HG03103 (cell line): ENCODE measurements around the gene RMDN3.

ENCODE experiments used
- ATAC-seq: cut with Tn5 transposase; IDR thresholded peaks from one replicate; pipeline ENCODE4 v1.9.1; 2021; ENCODE audit warnings: low read depth; ENCODE audit not compliant: unreplicated experiment

Gene RMDN3

DNA sequence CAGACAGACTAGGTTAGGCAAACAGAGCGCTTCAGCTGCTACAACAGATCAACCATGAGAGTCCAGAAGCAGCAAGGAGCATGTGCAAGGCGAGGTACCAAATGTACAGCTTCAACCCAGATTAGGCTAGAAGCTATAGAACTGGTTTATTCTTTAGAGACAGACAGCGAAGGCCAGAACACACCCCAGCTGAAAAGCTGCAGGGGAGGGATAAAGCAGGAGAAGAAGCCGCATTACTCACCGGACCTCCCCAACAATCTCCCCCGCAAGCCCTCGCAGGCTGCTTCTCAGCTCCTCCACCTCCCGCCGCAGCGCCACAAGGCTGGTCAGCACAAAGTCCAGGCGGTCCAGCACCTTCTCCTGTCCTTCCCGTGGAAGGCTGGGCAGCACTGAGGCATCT lies 3.3 kb downstream of the RMDN3 start:
- ATAC-seq, result no peak

DNA sequence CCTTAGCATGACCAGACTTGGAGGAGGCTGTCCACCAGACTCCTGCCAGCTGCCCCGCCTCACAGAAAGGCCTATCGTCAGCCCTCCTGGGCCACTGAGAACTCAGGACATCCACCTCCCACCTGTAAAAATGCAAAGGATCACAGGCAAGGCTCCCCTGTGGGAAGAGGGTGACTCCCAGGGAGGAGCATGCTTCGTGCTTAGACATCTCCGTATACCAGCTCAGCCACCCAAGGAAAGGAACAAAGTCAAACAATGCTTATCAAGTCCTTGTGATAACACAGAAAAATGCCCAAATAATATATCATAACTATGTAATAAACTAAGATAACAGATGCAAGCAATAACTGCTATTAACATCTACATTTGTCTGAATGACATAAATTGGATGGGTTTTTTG lies 4.2 kb downstream of the RMDN3 start:
- ATAC-seq, result no peak

DNA sequence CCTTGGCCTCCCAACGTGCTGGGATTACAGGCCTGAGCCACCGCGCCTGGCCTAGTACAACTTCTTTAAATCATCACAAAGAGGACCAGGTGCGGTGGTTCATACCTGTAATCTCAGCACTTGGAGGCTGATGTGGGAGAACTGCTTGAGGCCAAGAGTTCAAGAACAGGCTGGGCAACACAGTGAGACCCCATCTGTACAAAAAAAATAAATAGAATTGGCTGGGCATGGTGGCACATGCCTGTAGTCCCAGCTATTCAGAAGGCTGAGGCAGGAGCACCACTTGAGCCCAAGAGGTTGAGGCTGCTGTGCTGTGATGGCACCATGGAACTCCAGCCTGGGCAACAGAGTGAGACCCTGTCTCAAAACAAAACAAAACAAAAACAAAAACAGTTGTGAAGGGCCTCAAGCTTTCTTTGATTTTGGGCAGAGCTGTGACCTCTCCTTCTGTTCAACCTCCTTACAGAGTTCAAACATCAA lies 5.9 kb downstream of the RMDN3 start:
- ATAC-seq, result no peak

DNA sequence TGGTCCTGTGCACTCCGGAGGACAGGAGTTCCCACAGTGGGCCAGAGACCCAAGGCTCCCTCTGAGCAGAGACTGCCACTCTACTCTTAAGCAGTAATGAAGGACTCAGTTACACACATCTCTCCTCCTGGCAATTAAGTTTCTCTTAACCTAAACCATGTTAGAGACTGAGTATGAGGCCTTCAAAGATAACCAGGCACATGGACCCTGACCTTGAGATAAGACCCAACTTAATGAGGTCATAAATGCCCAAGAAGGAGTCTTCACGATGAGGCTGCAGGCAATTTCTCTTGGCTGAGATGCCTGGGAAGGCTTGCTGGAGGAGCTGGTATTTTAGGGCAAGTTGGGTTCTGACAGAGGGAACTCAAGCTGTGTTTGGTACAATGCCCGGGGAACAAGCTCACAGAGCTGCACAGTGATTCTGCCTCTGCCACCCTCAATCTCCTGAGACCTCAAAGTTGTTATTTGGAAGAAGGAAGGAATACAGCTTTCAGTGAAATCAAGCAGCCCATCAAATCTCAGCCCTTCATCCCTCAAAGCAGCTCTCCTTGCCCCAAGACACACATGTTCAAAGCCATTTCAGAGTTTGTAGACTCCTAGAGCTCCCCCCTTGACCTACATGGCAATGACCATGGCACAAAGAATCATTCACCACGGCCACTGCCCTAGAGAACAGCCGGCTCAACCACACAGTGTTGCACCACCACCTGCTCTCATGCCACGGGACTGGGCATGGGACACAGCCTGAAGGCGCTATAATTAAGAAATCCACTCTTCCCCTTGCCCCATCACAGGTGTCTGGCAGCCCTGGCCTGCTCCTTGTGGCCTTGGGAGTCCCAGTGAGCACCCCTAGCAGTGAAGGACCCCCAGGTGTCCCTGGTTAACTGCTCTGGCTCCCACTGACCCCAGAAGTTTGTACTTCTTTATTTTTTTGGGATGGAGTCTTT lies 7.1 kb downstream of the RMDN3 start:
- ATAC-seq, result no peak

DNA sequence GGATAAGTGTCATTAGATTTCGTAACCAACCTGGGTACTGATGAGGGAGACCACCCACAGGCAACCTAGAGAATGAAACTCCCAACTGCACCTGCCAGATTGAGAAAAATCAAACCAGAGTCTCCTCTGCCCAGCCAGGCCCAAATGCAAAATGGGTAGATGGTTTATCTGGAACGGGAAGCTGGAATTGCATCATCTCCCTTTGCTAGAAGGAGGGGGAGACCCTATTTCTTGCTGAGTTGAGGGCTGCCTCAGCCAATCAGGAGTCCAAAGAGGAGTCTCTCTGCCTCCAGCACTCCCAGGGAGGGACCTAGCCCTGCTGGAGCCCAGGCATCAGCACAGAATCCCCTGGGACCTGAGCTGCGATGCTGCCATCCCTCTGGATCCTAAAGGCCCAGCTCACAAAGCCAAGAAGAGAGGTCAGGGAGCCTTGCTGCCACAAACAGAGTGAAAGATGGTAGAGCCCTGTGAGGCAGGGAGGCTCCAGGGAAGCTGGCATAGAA lies 8.1 kb downstream of the RMDN3 start:
- no peak for ATAC-seq

DNA sequence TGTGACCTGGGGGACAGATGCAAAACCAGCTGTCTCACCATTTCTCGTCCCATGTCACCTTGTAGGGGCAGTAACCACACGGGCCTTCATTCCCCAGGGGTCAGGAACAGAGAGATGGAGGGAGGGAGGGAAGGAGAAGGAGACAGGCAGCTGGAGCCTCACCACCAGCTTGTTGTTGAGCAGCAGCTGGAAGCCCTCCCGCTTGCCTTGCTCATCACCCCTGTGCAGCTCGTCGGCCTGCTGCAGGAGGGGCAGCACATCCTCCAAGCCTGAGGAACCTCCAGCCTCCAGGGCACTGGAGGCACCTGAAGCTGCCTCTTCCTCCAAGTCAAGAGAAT lies 10.3 kb downstream of the RMDN3 start:
- no peak for ATAC-seq

DNA sequence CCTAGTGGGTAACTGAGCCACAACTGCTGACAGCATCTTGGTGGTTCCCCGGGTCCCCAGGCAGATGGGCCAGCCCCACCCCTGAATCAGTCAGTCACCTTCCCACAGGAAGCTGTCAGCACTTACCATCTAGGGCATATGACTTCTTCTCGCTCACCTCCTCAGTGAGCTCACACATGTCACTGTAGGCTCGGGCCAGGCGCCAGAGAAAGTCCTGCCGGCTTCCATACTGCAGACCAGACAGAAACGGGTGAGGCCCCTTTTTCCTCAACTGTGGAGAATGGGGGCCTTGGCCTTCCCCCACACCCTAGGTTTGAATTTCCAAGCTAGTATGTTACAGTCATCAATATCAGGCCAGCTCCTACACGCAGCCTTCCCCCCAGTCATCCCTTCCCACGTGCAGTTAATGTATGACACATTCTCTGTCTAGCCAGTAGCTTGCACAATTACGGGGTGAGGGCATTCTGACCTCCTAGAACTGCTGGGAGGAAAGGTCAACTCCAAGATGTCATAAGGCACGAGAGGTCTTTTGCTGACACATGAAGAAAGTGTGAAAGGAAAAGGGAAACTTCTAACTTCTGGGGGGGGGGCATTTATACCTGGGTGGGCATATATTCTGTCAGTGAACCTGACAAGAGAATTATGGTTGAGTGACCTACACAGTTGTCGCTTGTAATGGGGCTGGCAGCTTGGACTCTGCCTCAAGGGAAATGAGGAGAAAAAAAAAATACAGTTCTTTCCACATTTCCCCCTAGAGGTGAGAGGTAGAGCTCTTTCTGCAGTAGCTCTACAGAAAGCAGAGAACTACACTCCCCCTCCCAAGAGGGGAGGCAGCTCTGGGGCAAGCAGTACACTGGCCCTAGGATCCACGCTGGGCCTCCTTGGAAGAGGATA lies 10.9 kb downstream of the RMDN3 start:
- ATAC-seq, result no peak

DNA sequence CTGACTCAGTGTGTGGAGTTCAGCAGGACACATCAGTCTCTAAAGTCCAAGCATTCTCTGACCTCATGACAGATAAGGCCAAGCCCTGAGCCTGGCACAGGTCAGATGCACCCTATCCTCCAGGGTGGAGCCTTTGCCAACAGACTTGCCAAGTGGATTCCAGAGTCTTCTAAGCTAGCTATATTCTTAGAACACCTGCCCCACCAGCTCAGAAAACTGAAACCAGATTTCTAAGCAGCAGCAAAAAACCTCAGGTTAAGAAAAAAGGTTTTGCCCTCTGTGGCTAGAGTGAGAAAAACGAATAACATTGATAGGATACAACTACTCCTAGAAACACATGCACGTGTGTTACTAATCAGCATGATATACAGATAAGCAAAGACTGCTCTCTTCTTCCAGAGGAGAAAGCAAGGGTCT lies 11.6 kb downstream of the RMDN3 start:
- ATAC-seq, result no peak

DNA sequence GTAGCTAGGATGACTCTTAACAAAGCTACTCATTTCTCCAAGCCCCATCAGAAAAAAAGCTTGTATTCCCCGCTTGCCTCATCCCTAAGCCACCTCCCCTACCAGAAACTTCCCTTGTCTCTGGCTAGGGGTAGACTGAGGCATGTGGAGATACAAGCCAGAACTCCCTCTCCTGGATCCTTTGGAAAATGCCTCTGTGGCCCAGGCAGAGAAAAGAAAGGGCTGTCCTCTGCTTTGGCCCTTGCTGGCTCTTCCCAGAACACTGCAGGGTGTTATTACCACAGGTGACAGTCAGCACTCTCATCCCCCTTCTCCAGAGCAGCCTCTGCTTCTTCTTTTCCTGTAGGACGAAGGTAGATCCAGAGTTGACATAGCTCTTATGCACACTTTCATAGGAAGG lies 15.2 kb downstream of the RMDN3 start:
- no peak for ATAC-seq

DNA sequence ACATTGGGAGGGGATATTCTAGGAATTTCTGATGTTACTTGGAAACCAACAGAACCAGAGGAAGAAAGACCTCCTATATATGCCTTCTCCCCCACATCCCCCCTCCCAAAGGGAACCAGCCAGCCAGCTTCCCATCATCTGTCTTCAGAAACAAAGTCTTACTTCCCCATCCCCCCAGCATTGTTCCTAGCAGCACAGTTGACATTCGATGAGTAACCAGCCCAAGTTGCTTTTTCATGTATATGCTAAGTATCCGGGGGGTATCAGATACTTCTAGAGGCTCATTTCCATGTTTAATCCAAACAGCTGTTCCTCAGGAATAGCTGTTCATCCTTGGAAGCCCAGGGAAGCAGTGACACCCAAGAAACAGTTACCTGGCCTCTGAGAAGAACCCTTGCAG lies 16.0 kb downstream of the RMDN3 start:
- ATAC-seq, result no peak

DNA sequence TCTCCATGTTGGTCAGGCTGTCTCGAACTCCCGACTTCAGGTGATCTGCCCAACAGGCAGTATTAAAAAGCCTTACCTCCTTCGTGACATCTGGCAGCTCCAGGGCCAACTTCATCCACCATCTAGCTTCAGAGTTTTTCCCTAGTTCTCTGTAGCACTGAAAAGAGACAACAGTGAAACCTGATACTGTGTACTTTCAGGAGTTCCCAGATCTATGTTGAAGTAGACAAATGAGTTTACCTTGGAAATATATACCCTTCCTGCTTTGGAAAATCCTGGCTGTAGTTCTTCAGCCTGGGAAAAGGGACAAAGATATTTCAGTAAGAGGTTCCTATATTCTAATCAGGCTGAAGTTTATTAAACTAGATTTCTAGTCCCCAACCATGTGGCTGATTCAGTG lies 18.0 kb downstream of the RMDN3 start:
- ATAC-seq, result no peak

DNA sequence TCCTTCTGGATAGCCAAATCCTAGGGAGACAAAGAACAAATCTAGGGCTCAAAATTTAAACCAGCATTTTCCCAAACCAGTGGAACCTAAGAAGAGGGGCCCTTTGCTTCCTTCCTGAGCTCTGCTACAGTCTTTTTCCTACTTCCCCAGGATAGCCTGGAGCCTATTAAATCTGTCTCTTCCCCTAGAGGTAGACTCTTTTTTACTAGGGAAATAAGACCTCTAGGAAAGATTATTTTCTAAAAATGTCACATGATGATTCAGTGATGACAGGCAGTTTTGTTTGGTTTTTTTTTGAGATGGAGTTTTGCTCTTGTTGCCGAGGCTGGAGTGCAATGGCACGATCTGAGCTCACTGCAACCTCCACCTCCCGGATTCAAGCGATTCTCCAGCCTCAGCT lies 18.5 kb downstream of the RMDN3 start:
- ATAC-seq, result no peak

DNA sequence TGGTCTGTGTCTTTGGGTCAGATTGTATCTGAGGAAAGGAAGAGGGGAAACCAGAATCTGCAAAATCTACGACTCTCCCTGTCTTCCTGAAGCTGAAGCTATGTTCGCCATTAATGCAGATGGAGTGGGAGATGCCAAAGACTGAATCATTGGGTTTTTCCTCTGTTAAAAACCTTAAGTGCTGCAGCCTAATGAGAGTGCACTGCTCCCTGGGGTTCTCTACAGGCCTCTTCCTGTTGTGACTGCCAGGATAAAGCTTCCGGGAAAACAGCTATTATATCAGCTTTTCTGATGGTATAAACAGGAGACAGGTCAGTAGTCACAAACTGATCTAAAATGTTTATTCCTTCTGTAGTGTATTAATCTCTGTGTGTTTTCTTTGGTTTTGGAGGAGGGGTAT lies 24.0 kb downstream of the RMDN3 start:
- ATAC-seq, result no peak

DNA sequence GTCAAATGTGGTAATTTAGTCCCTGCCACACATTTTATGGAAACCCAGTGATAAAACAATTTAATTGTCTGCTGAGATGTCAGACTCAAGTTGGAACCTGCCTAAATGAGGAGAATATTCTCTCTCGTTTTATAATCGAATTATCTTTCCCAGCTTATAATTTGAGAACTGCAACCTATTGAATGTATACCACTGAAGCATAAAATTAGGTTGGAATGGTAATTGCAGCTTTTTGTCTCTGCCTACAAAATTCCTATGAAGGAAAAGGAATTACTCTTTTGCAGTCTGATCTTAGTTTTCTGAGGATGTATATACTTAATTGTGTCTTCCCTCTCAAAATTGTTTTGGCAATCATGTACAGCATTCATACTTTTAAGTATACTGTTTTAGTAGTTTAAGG lies 31.1 kb downstream of the RMDN3 start:
- no peak for ATAC-seq

DNA sequence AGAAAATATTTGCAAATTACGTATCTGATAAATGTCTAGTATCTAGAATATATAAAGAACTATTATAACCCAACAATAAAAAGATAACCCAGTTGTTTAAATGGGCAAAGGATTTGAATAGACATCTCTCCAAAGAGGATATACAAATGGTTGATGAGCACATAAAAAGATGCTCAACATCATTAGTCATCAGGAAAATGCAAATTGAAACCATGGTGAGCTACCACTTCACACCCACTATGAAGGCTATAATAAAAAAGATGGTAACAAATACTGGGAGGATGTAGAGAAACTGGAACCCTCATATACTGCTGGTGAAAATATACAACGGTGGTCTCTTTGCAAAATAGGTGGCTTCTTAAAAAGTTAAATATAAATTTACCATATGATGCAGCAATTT lies 32.1 kb downstream of the RMDN3 start:
- ATAC-seq, result no peak

DNA sequence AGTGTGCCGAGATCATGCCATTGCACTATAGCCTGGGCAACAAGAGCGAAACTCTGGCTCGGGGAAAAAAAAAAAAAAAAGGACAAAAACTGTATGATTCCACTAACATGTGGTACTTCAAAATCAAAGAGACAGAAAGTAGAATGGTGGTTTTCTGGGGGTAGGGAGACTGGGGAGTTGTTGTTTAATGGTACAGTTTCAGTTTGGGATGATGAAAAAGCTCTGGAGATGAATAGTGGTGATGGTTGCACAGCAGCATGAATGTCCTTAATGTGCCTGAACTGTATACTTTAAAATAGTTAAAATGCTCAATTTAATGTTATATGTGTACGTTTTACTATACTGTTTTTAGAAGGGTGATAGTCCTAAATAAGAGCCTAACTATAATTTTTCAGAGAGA lies 32.7 kb downstream of the RMDN3 start:
- ATAC-seq, result no peak

DNA sequence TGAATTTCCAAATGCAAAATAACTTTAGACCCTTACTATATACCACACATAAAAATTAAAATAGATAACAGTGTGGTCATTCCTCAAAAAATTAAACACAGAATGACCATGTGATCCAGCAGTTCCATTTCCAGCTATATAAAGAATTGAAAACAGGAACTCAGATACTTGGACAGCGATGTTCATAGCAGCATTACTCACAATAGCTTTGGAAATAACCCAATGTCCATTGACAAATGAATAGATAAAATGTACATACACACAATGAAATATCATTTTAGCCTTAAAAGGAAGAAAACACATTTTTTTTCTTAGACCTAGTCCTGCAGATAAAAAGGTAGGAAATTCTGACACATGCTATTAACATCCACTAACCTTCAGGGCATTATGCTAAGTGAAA lies 33.4 kb downstream of the RMDN3 start:
- ATAC-seq, result no peak

DNA sequence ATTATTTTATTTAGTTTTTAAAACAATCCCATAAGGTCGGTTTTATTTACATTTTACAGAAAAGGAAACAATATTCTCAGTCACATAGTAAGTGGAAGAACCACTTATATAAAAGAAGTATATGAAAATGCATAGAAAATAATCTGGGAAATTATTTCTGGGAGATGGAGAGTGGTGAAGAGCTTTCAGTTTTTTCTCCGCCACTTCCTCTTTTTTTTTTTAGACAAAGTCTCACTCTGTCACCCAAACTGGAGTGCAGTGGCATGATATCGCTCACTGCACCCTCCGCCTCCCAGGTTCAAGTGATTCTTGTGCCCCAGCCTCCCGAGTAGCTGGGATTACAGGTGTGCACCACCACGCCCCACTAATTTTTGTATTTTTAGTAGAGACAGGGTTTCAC lies 38.9 kb downstream of the RMDN3 start:
- no peak for ATAC-seq

DNA sequence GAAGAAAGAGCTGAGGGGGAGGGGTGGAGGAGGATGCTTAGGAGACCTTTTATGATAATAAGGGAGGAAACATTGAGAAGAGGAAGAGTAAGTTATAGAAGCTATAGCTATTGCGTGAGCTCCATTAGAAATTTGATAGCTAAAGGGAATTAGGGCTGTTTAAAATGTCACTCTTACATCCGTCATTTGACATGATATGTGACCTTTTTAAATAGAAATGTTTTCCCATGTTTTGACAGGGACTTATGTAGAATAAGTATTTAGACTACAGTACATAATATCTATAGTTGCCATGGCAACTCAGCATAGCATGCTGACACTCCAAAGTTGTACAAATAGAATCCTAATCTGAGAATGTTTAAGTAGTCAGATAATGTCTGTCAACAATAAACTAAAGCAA lies 40.9 kb downstream of the RMDN3 start:
- no peak for ATAC-seq

DNA sequence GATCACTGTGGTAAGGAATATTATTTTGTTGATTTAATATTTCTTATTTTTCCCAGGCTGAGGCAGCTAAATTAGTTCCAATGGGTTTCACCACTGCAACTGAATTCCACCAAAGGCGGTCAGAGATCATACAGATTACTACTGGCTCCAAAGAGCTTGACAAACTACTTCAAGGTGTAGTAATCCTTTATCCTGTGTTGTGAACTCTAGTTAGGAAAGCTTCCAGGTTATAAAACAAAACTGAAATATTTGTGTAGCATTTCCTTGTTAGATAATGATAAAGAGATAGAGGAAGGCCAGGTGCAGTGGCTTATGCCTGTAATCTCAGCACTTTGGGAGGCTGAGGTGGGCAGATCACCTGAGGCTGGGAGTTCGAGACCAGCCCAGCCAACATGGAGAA lies 48.9 kb downstream of the RMDN3 start:
- no peak for ATAC-seq

DNA sequence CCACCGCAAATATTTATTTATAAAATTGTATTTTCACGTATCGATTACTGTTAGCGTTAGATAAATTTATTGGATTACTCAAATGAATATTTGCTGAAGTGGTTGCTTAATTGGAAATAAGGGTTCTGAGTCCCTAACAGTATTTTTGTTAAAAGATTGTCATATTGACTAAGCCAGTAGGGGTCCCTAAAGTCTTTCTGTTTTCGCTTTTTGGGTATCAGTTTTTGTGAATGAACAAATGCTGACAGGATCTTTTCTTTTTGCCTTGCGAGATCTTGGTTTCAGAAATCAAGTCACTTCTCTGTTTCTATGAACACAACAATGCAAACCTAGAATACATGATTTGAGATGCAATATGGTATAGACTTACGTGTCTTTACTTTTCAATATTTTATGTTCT lies 53.0 kb downstream of the RMDN3 start:
- no peak for ATAC-seq
